GM12865 (cell line): ENCODE results near the gene NUFIP2.
"Not testable (repeated sequence)": the region's sequence is repeated elsewhere in the genome, so short reads cannot be mapped to it uniquely, and the experiment has no call there.

Source experiments
- DNase-seq: peaks from one replicate; pipeline ENCODE4 v3.0.0; 2010; ENCODE audit warnings: low read depth
- H3K4me3 ChIP-seq: 2 replicates; pipeline ENCODE4 v1.5.1; 2011; ENCODE audit warnings: mild to moderate bottlenecking, low read depth, low read length, control low read depth
- CTCF ChIP-seq: IDR thresholded peaks from 2 replicates; pipeline ENCODE4 v1.5.1; 2011; ENCODE audit warnings: low read length, control low read depth, low read depth, inconsistent platforms; ENCODE audit not compliant: insufficient read depth; ENCODE audit errors: missing control alignments

NUFIP2 gene

GRCh38 chr17:29240477-29240876, 53.5 kb downstream of the NUFIP2 start:
- no peak overlapping the region for H3K4me3 ChIP-seq
- DNase-seq = no peak

GRCh38 chr17:29238133-29238850, 55.7 kb downstream of the NUFIP2 start:
- no peak overlapping the region for H3K4me3 ChIP-seq
- no peak for DNase-seq
- TF ChIP-seq CTCF = no peak

More at GRCh38 chr17:29240477-29240876, 53.5 kb downstream of the NUFIP2 start:
- no peak for TF ChIP-seq CTCF

- no peak for TF ChIP-seq CTCF
- H3K4me3 ChIP-seq = no peak overlapping the region
- no peak for DNase-seq
These were observed 56.3 kb downstream of the NUFIP2 start for GRCh38 chr17:29237476-29238132.

- TF ChIP-seq CTCF = no peak
- H3K4me3 ChIP-seq = no peak overlapping the region
- no peak for DNase-seq
These were observed 58.0 kb downstream of the NUFIP2 start for GRCh38 chr17:29235904-29236303.

GRCh38 chr17:29234972-29235371, 59.0 kb downstream of the NUFIP2 start:
- DNase-seq, H3K4me3 ChIP-seq: not testable (repeated sequence)

- no peak for DNase-seq
- no peak for TF ChIP-seq CTCF
- no peak overlapping the region for H3K4me3 ChIP-seq
These were observed 60.6 kb downstream of the NUFIP2 start for GRCh38 chr17:29233301-29233700.

GRCh38 chr17:29225396-29225795, 68.6 kb downstream of the NUFIP2 start:
- TF ChIP-seq CTCF = no peak
- H3K4me3 ChIP-seq = no peak overlapping the region
- DNase-seq = peak; percentile 28

GRCh38 chr17:29221338-29221737, 72.6 kb downstream of the NUFIP2 start:
- H3K4me3 ChIP-seq, DNase-seq: not testable (repeated sequence)
